ENCODE results near the gene LGI2. TPM values are rescaled to one million over a fixed set of nuclear protein-coding genes. Genes with fewer than 3 reads are reported as not detected.

LGI2 gene
- total RNA-seq, 4 donors from 2014 or later = 0.05 to 0.31 (median 0.19) TPM

DNA sequence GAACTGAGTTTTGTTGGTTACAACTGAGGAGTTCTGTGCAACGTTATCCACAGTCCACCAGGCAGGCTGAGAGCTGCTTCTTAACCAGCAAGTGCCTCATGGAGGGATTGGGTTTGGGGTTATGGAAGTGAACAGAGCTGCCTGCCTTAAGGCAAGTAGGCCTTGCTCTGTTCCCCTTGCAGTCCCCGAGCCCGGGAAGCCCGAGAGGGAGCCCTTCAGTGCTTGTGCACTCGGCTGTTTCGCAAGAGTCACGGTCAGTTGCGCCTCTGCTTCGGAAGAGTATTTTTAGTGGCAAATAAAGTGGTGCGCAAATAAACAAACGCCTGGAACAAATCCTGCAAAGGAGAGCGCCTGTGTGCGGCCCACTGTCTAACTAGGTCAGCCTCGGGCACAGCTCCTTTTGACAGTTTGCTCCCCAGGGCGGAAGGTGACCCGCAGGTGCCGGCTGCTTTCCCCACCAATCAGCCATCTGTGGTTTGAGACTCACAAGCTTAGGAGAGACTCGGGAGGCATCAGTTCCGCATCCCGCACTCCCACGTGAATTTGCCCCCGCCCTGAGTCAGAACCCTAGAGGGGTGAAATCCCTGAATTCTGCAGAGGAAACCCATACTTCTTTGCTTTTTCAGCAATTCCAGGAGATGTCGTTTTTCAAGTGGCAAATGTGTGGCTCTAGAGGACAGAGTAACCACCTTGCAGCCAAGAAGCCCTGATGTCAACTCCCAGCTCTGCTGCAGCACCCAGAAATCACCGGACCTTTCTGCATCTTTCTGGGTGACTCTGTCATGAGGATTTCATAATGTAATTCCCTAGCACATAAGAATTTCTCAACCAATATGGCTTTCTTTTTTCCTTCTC lies 56.8 kb downstream of the LGI2 start:
- intact Hi-C loops (cut with DNase I; ENCODE audit: low total_unique reads) = no loop called here
- DNase-seq (peak in 1 of 2 donors; percentile 36), ATAC-seq (no peak)
- H3K9me3 ChIP-seq = no peaks in the 10 kb centered on the region
- H3K4me1 ChIP-seq = peaks cover 0 to 3% of the 10 kb centered on the region in 2 donors
- no peaks in the 10 kb centered on the region for H3K36me3 ChIP-seq
- in situ Hi-C loops (cut with MboI; ENCODE audit: low sequenced_read_pairs in 4 of 4) = no loop called here
- H3K27me3 ChIP-seq = no peaks in the 10 kb centered on the region
- TF ChIP-seq POLR2A (IDR thresholded peaks at IDR 0.05) = no peak
- no peak for TF ChIP-seq CTCF (IDR thresholded peaks at IDR 0.05 in 4 of 5, conservative IDR thresholded peaks at IDR 0.05 in 1 of 5)
- H3K4me3 ChIP-seq = no peak overlapping the region
- no peak overlapping the region for H3K27ac ChIP-seq

DNA sequence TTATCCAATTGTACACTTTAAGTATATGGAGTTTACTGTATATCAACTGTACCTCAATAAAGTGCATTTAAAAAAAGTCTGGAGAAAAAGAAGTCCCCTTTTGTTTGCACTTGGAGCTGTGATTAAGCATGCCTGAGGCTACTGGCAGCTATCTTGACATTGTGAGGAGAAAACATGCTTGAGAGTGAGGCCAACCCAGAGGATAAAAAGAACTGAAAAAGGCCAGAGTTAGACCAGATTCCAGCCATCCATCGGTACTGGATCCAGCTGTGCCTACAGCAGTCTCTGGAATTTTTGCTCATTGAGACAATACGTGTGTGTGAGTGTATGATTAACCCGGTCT lies 57.4 kb downstream of the LGI2 start:
- Histone ChIP-seq H3K9me3 (no peaks in the 10 kb centered on the region), H3K4me3 (no peak overlapping the region), H3K4me1 (no peaks in the 10 kb centered on the region), H3K27ac (no peak overlapping the region), H3K27me3 (no peaks in the 10 kb centered on the region), H3K36me3 (no peaks in the 10 kb centered on the region)
- no peak for TF ChIP-seq CTCF (IDR thresholded peaks at IDR 0.05 in 4 of 5, conservative IDR thresholded peaks at IDR 0.05 in 1 of 5)
- TF ChIP-seq POLR2A (IDR thresholded peaks at IDR 0.05) = no peak
- intact Hi-C loops (cut with DNase I; ENCODE audit: low total_unique reads) = no loop called here
- no peak for DNase-seq
- in situ Hi-C loops (cut with MboI; ENCODE audit: low sequenced_read_pairs in 4 of 4) = no loop called here
- ATAC-seq = no peak

DNA sequence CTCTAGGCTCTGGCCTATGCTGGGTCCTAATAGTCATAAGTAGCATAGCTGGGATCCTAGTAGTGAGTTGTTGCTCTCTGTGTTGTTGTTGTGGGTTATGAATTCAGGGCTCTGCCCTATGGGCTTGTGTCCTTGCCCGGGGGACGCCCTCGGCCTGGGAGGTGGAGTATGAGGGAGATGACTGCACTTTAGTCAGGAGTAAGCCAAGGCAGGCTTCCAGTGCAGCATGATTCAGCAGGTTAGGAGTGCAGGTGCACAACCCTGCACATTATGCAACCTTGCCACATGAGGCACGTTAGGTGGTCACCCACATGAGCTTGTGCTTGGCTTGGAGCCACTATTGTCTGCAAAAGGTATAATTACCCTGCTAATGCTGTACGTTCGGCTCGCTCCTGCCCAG lies 59.6 kb downstream of the LGI2 start:
- ATAC-seq (no peak), DNase-seq (no peak)
- H3K27me3 ChIP-seq = no peaks in the 10 kb centered on the region
- TF ChIP-seq POLR2A (IDR thresholded peaks at IDR 0.05) = no peak
- TF ChIP-seq CTCF (IDR thresholded peaks at IDR 0.05 in 4 of 5, conservative IDR thresholded peaks at IDR 0.05 in 1 of 5) = no peak
- H3K9me3 ChIP-seq = no peaks in the 10 kb centered on the region
- no peak overlapping the region for H3K4me3 ChIP-seq
- H3K36me3 ChIP-seq = no peaks in the 10 kb centered on the region
- H3K27ac ChIP-seq = no peak overlapping the region
- in situ Hi-C loops (cut with MboI; ENCODE audit: low sequenced_read_pairs in 4 of 4) (no loop called here), intact Hi-C loops (cut with DNase I; ENCODE audit: low total_unique reads) (no loop called here)
- no peaks in the 10 kb centered on the region for H3K4me1 ChIP-seq

DNA sequence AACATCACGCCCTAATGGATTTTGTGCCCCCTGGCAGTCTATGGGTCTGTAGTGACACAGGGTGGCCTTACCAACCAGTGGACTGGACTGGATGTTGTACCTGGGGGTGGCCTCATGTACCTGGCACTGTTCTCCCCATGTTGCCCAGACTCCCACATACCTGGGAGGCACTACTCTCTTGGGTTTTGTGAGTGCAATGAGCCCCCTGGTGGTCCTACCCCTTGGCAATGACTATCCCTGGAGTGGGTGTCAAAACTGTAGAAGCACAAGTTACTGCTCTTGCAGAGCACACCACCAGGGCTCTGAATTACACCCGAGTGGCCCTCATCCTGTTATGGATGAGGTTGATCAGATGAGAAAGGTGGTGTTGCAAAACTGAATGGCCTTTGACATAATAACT lies 60.1 kb downstream of the LGI2 start:
- no peak overlapping the region for H3K4me3 ChIP-seq
- TF ChIP-seq CTCF (IDR thresholded peaks at IDR 0.05 in 4 of 5, conservative IDR thresholded peaks at IDR 0.05 in 1 of 5) = no peak
- TF ChIP-seq POLR2A (IDR thresholded peaks at IDR 0.05) = no peak
- ATAC-seq (no peak), DNase-seq (no peak)
- no peak overlapping the region for H3K27ac ChIP-seq
- H3K9me3 ChIP-seq = no peaks in the 10 kb centered on the region
- no peaks in the 10 kb centered on the region for H3K27me3 ChIP-seq
- intact Hi-C loops (cut with DNase I; ENCODE audit: low total_unique reads) (no loop called here), in situ Hi-C loops (cut with MboI; ENCODE audit: low sequenced_read_pairs in 4 of 4) (no loop called here)
- H3K4me1 ChIP-seq = no peaks in the 10 kb centered on the region
- H3K36me3 ChIP-seq = no peaks in the 10 kb centered on the region

DNA sequence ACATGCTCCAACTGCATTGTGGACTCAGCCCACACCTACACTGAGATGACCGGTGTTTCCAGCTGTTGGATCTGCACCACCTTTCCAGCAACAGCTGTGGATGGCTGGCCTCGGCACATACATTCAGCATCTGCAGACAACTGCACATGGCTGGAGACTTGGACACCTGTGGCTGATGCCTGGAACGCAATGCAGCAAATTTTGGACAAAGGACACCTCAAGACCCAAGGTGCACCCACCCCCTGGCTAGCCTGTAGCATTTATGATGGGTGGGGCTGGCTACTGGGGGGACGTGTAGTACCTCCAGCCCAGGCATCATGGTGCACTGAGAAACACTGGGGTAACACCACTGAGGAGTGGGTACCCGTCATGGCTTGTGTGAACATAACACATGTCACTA lies 60.6 kb downstream of the LGI2 start:
- TF ChIP-seq CTCF (IDR thresholded peaks at IDR 0.05 in 4 of 5, conservative IDR thresholded peaks at IDR 0.05 in 1 of 5) = no peak
- no peak for TF ChIP-seq POLR2A (IDR thresholded peaks at IDR 0.05)
- H3K27me3 ChIP-seq = no peaks in the 10 kb centered on the region
- in situ Hi-C loops (cut with MboI; ENCODE audit: low sequenced_read_pairs in 4 of 4) (no loop called here), intact Hi-C loops (cut with DNase I; ENCODE audit: low total_unique reads) (no loop called here)
- no peak overlapping the region for H3K4me3 ChIP-seq
- ATAC-seq = no peak
- H3K4me1 ChIP-seq = no peaks in the 10 kb centered on the region
- H3K9me3 ChIP-seq = no peaks in the 10 kb centered on the region
- no peak for DNase-seq
- no peak overlapping the region for H3K27ac ChIP-seq
- no peaks in the 10 kb centered on the region for H3K36me3 ChIP-seq

Measured in gastrocnemius medialis (tissue), 4 donors.